Parathyroid adenoma (tissue), 2 donors: Measurements from ENCODE around the gene ASRGL1.

Source experiments
- H2AFZ ChIP-seq: fragments of 300-600 bp; sonication (generic); one replicate; pipeline ENCODE4 v1.7.0; 2017; ENCODE audit warnings: antibody characterized with exemption, mild to moderate bottlenecking
- H3K27ac ChIP-seq: fragments of 300-600 bp; sonication (generic); one replicate; pipeline ENCODE4 v1.7.0; 2017
- H3K27me3 ChIP-seq: fragments of 300-600 bp; sonication (generic); one replicate; pipeline ENCODE4 v1.7.0; 2017; ENCODE audit warnings: low read length; ENCODE audit not compliant: control insufficient read depth, insufficient read depth
- H3K36me3 ChIP-seq: fragments of 300-600 bp; sonication (generic); one replicate; pipeline ENCODE4 v1.7.0; 2017; ENCODE audit warnings: low read length; ENCODE audit not compliant: control insufficient read depth, insufficient read depth
- H3K4me1 ChIP-seq: fragments of 300-600 bp; sonication (generic); one replicate; pipeline ENCODE4 v1.7.0; 2017; ENCODE audit warnings: control low read depth
- H3K4me2 ChIP-seq: fragments of 300-600 bp; sonication (generic); one replicate; pipeline ENCODE4 v1.7.0; 2017; ENCODE audit warnings: low read length
- H3K4me3 ChIP-seq: fragments of 300-600 bp; sonication (generic); one replicate; pipeline ENCODE4 v1.7.0; 2017; ENCODE audit warnings: low read depth, low read length
- H3K79me2 ChIP-seq: fragments of 300-600 bp; sonication (generic); one replicate; pipeline ENCODE4 v1.7.0; 2017; ENCODE audit warnings: control low read depth
- H3K9ac ChIP-seq: fragments of 300-600 bp; sonication (generic); one replicate; pipeline ENCODE4 v1.7.0; 2017; ENCODE audit warnings: mild to moderate bottlenecking
- H3K9me3 ChIP-seq: fragments of 300-600 bp; sonication (generic); one replicate; pipeline ENCODE4 v1.7.0; 2017; ENCODE audit warnings: low read length; ENCODE audit not compliant: control insufficient read depth
- TF ChIP-seq, protein P1 (sequence below): fragments of 300-600 bp; sonication (generic); IDR thresholded peaks from one replicate; pipeline ENCODE4 v1.7.0; 2017; ENCODE audit warnings: antibody characterized with exemption, mild to moderate bottlenecking
- donor health status: primary hyperparathyroidism.

The ASRGL1 gene

DNA sequence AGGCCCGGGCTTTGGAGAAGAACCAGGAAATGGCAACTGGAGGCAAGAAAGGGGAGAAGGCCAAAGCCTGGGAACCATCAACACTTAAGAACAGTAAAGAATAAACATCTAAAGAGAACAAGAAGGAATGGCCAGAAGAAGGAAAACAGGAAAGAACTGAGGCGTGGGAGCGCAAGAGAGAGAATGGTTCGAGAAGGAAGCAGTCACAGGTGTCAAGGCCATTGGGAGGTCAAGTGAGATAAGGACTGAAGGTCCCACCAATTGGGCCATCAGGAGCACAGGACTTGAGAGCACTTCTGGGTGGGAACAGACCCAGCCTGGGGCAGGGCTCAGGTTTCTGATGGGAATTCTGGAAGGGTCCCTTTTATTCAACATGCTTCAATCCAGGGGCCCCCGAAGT, 80.9 kb downstream of the ASRGL1 start:
- TF ChIP-seq, protein P1, sequence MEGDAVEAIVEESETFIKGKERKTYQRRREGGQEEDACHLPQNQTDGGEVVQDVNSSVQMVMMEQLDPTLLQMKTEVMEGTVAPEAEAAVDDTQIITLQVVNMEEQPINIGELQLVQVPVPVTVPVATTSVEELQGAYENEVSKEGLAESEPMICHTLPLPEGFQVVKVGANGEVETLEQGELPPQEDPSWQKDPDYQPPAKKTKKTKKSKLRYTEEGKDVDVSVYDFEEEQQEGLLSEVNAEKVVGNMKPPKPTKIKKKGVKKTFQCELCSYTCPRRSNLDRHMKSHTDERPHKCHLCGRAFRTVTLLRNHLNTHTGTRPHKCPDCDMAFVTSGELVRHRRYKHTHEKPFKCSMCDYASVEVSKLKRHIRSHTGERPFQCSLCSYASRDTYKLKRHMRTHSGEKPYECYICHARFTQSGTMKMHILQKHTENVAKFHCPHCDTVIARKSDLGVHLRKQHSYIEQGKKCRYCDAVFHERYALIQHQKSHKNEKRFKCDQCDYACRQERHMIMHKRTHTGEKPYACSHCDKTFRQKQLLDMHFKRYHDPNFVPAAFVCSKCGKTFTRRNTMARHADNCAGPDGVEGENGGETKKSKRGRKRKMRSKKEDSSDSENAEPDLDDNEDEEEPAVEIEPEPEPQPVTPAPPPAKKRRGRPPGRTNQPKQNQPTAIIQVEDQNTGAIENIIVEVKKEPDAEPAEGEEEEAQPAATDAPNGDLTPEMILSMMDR, result no peak
- no peak overlapping the region for H2AFZ ChIP-seq
- H3K9ac ChIP-seq, result no peak overlapping the region
- no peaks in the 10 kb centered on the region for H3K79me2 ChIP-seq
- no peaks in the 10 kb centered on the region for H3K9me3 ChIP-seq
- no peaks in the 10 kb centered on the region for H3K4me1 ChIP-seq
- no peak overlapping the region for H3K4me3 ChIP-seq
- no peak overlapping the region for H3K4me2 ChIP-seq
- H3K27ac ChIP-seq, result no peak overlapping the region
- H3K27me3 ChIP-seq, result no peaks in the 10 kb centered on the region
- H3K36me3 ChIP-seq, result no peaks in the 10 kb centered on the region

DNA sequence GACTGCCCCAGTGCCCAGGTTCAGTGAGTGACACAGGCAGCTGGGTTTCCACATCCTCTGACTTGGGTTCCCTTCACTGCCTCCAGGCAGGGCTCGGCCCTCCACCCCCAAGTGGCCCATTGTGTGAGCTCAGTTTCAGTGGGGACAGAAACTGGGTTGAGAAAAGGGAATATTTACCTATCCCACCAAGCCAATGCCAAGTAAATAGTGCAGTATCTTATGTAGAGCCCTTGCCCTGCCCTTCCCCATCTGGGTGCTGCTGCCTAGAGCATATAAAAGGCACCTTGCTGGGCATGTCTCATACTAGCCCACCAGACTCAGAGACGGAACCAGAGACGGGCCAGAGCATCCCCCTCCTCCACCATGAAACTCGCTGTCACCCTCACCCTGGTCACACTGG, 81.5 kb downstream of the ASRGL1 start, which contains the start of gene SCGB1A1:
Gene SCGB1A1, plus strand, starts transcription at position 301 of the 400 bp plus-strand sequence. Its CDS starts 63 bp downstream, at position 364.
- H3K79me2 ChIP-seq, result no peaks in the 10 kb centered on the region
- no peaks in the 10 kb centered on the region for H3K4me1 ChIP-seq
- no peaks in the 10 kb centered on the region for H3K9me3 ChIP-seq
- H3K4me2 ChIP-seq, result no peak within 1 kb of the TSS
- H3K27me3 ChIP-seq, result no peaks in the 10 kb centered on the region
- H2AFZ ChIP-seq, result no peak within 1 kb of the TSS
- no peak within 1 kb of the TSS for H3K27ac ChIP-seq
- TF ChIP-seq, protein P1, result no peak
- H3K9ac ChIP-seq, result no peak within 1 kb of the TSS
- no peaks in the 10 kb centered on the region for H3K36me3 ChIP-seq
- no peak within 1 kb of the TSS for H3K4me3 ChIP-seq

DNA sequence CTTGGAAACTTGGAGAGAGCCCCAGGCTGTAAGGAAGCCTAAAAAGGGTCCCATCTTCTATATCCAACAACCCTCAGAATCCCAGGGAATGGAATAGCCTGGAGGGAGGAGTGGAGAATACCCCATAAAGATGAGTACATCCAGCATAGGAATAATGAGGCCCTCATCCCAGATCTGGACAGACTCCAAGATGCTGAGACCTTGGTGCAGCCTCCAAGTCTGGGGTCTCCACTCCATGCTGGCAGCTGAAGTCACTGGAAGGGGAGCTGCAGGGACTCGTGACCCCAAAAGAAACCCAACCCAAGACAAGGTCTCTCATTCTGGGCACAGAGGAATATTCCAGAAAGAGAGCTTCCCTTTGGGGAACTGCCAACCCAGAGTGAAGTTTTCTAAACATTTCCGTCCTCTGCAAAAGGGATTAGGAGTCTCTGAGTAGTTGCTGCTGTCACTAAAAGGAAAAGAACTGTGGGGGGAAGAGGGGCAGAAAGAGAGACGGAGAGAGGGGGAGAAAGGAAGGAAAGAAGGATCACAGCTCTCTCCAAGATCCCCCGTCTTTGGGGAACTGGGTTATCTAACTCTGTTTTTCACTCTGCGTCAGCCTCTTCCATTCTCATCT, 82.2 kb downstream of the ASRGL1 start:
- Histone ChIP-seq H3K27ac (no peak overlapping the region), H3K9ac (no peak overlapping the region), H3K4me3 (no peak overlapping the region), H2AFZ (no peak overlapping the region), H3K79me2 (no peaks in the 10 kb centered on the region), H3K27me3 (no peaks in the 10 kb centered on the region), H3K9me3 (no peaks in the 10 kb centered on the region), H3K4me1 (no peaks in the 10 kb centered on the region), H3K4me2 (no peak overlapping the region), H3K36me3 (no peaks in the 10 kb centered on the region)
- TF ChIP-seq, protein P1, result no peak

DNA sequence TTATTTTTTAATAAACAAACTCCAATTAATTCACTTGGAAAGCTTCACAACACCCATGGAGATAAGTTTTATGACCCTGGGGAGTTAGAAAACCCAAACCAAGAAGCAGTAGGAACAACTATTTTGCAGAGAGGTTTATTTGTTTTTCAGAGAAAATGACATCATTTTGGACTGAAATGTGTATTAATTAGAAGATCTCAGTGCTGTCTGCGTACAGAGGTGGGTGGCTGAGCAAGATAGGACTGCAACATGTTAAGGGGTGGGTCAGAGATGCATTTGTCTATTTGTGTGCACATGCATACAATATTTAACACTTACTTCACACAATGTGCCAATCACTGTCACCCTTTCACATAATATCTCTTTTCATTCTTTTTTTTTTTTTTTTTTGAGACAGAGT, 82.7 kb downstream of the ASRGL1 start:
- Histone ChIP-seq H3K27me3 (no peaks in the 10 kb centered on the region), H3K27ac (no peak overlapping the region), H3K79me2 (no peaks in the 10 kb centered on the region), H3K9ac (no peak overlapping the region), H3K9me3 (no peaks in the 10 kb centered on the region), H2AFZ (no peak overlapping the region), H3K36me3 (no peaks in the 10 kb centered on the region), H3K4me1 (no peaks in the 10 kb centered on the region), H3K4me3 (no peak overlapping the region), H3K4me2 (no peak overlapping the region)
- TF ChIP-seq, protein P1, result no peak

DNA sequence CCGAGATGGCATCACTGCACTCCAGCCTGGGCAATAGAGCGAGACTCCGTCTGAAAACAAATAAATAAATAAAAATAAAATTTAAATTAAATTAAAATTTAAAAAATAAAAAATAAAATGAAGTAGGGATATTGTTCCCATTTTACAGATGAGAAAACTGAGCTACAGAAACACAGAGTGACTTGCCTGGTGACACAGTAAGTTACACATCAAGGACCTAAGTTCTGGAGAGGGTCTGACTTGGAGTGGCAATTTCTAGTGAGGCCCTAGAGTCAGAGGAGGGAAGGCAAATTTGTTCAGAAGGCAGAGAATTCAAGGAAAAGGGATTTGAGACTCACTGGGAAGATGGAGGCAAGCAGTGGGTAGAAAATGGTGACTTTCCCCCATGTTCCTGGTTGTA, 83.6 kb downstream of the ASRGL1 start:
- no peaks in the 10 kb centered on the region for H3K27me3 ChIP-seq
- H3K36me3 ChIP-seq, result no peaks in the 10 kb centered on the region
- no peaks in the 10 kb centered on the region for H3K9me3 ChIP-seq
- H2AFZ ChIP-seq, result no peak overlapping the region
- H3K4me2 ChIP-seq, result no peak overlapping the region
- H3K79me2 ChIP-seq, result no peaks in the 10 kb centered on the region
- H3K4me3 ChIP-seq, result no peak overlapping the region
- H3K9ac ChIP-seq, result no peak overlapping the region
- no peak overlapping the region for H3K27ac ChIP-seq
- TF ChIP-seq, protein P1, result no peak
- H3K4me1 ChIP-seq, result no peaks in the 10 kb centered on the region
